IMR-90 (cell line): Measurements from ENCODE around the gene NUP98. TPM values are rescaled to one million over a fixed set of nuclear protein-coding genes. Genes with fewer than 3 reads are reported as not detected.

Experiments used
- ATAC-seq: fragments of 200-7000 bp; cut with Tn5 transposase; 2 replicates; pipeline ENCODE4 v1.9.1; 2020; ENCODE audit warnings: low read depth, mild to moderate bottlenecking, moderate library complexity
- BruUV-seq: library from RNA; stranded (reverse); fragments of 400-500 nt; replicated peaks from 2 replicates; lab custom pipeline; 2021; lab: Mats Ljungman, UMichigan
- CTCF ChIA-PET: fragments of 300-600 bp; formaldehyde crosslinking; extraction: SDS; loops from one replicate; lab custom pipeline; 2021; ENCODE audit warnings: antibody characterized with exemption; lab: Yijun Ruan, JAX
- POLR2A ChIA-PET: fragments of 300-600 bp; sonication (Branson Sonifier 250); formaldehyde crosslinking; loops from one replicate; lab custom pipeline; 2022; ENCODE audit warnings: antibody characterized with exemption; ENCODE audit not compliant: unreplicated experiment; lab: Charles Lee
- DNase-seq: peaks from one replicate; pipeline ENCODE4 v3.0.0; 2013
- H2AFZ ChIP-seq: replicated peaks from 2 replicates; pipeline ENCODE3; 2013; ENCODE audit warnings: low read length, mild to moderate bottlenecking; ENCODE audit not compliant: poor library complexity
- H2AK5ac ChIP-seq: 2 replicates; pipeline ENCODE4 v1.6.1; 2013; ENCODE audit warnings: low read depth, low read length, inconsistent platforms
- H2AK9ac ChIP-seq: replicated peaks from 2 replicates; pipeline ENCODE3; 2013; ENCODE audit warnings: mild to moderate bottlenecking, low read depth, low read length, moderate library complexity; ENCODE audit not compliant: poor library complexity
- H2BK120ac ChIP-seq: 2 replicates; pipeline ENCODE4 v1.6.1; 2013; ENCODE audit warnings: low read depth, low read length, inconsistent platforms
- H2BK15ac ChIP-seq: 3 replicates; pipeline ENCODE4 v1.6.1; 2013; ENCODE audit warnings: low read depth, low read length, inconsistent platforms
- H2BK20ac ChIP-seq: 2 replicates; pipeline ENCODE4 v1.6.1; 2013; ENCODE audit warnings: low read depth, mild to moderate bottlenecking, inconsistent platforms, low read length, moderate library complexity
- H2BK5ac ChIP-seq: 2 replicates; pipeline ENCODE4 v1.6.1; 2013; ENCODE audit warnings: mild to moderate bottlenecking, low read depth, low read length, inconsistent platforms; ENCODE audit not compliant: poor library complexity, severe bottlenecking
- H3K14ac ChIP-seq: replicated peaks from 2 replicates; pipeline ENCODE4 v1.6.1; 2013; ENCODE audit warnings: low read depth, low read length, inconsistent platforms
- H3K18ac ChIP-seq: 2 replicates; pipeline ENCODE4 v1.6.1; 2013; ENCODE audit warnings: low read depth, low read length, control low read depth
- H3K23ac ChIP-seq: 2 replicates; pipeline ENCODE4 v1.6.1; 2013; ENCODE audit warnings: low read depth, low read length, inconsistent platforms
- H3K27ac ChIP-seq: 2 replicates; pipeline ENCODE4 v1.5.1; 2013; ENCODE audit warnings: mild to moderate bottlenecking, control low read depth, low read length; ENCODE audit not compliant: insufficient read depth
- H3K27me3 ChIP-seq: 2 replicates; pipeline ENCODE4 v1.6.1; 2013; ENCODE audit warnings: low read length; ENCODE audit not compliant: control insufficient read depth, insufficient read depth
- H3K36me3 ChIP-seq: 2 replicates; pipeline ENCODE4 v1.6.1; 2013; ENCODE audit warnings: low read length, mixed read lengths; ENCODE audit not compliant: control insufficient read depth, insufficient read depth
- H3K4ac ChIP-seq: 2 replicates; pipeline ENCODE4 v1.6.1; 2013; ENCODE audit warnings: low read depth, low read length, inconsistent platforms
- H3K4me1 ChIP-seq: 2 replicates; pipeline ENCODE4 v1.6.1; 2013; ENCODE audit warnings: low read length, mixed read lengths; ENCODE audit not compliant: control insufficient read depth, insufficient read depth
- H3K4me2 ChIP-seq: 2 replicates; pipeline ENCODE4 v1.6.1; 2013; ENCODE audit warnings: low read depth, mild to moderate bottlenecking, control low read depth, low read length, moderate library complexity
- H3K4me3 ChIP-seq: 2 replicates; pipeline ENCODE4 v1.5.1; 2013; ENCODE audit warnings: low read depth, mild to moderate bottlenecking, control low read depth, low read length, moderate library complexity; ENCODE audit not compliant: insufficient read depth
- H3K56ac ChIP-seq: 2 replicates; pipeline ENCODE4 v1.6.1; 2013; ENCODE audit warnings: low read length, inconsistent platforms; ENCODE audit not compliant: insufficient read depth; ENCODE audit errors: extremely low read depth
- H3K79me1 ChIP-seq, 2 experiments: 2 replicates each; pipeline ENCODE4 v1.6.1; 2013; ENCODE audit warnings: low read length in 2 of 2, inconsistent platforms in 1 of 2, low read depth in 1 of 2
- H3K9ac ChIP-seq: 2 replicates; pipeline ENCODE4 v1.6.1; 2013; ENCODE audit warnings: low read depth, low read length, control low read depth
- H3K9me1 ChIP-seq: 2 replicates; pipeline ENCODE4 v1.6.1; 2013; ENCODE audit warnings: low read length, inconsistent platforms; ENCODE audit not compliant: insufficient read depth
- H3K9me3 ChIP-seq: 2 replicates; pipeline ENCODE4 v1.6.1; 2013; ENCODE audit warnings: low read length; ENCODE audit not compliant: control insufficient read depth, insufficient read depth
- H4K20me1 ChIP-seq: 2 replicates; pipeline ENCODE4 v1.6.1; 2013; ENCODE audit warnings: low read length, inconsistent platforms; ENCODE audit not compliant: insufficient read depth
- H4K5ac ChIP-seq: 2 replicates; pipeline ENCODE4 v1.6.1; 2013; ENCODE audit warnings: mild to moderate bottlenecking, low read depth, low read length, control low read depth
- H4K8ac ChIP-seq, 2 experiments: 2 replicates each; pipeline ENCODE4 v1.6.1; 2013; ENCODE audit warnings: low read depth in 2 of 2, low read length in 2 of 2, control low read depth in 1 of 2, inconsistent platforms in 1 of 2
- H4K91ac ChIP-seq: 2 replicates; pipeline ENCODE4 v1.6.1; 2013; ENCODE audit warnings: low read depth, low read length, inconsistent platforms; ENCODE audit not compliant: insufficient read depth
- CTCF ChIP-seq: conservative IDR thresholded peaks from 2 replicates; pipeline ENCODE4 v1.5.1; 2012; ENCODE audit warnings: mild to moderate bottlenecking, low read depth, low read length, improper control_type of control experiment
- POLR2A ChIP-seq: IDR thresholded peaks from 2 replicates; pipeline ENCODE4 v1.6.1; 2012; ENCODE audit warnings: mild to moderate bottlenecking, low read depth, low read length
- WGBS, 2 experiments: methylation state at CpG; one replicate each; pipeline versions ENCODE4 v1.1.5 to v1.1.7; 2013; ENCODE audit warnings: missing lambda C conversion rate in 2 of 2; ENCODE audit not compliant: insufficient read length in 1 of 2; ENCODE audit errors: extremely low coverage in 2 of 2; 5-methylcytosine and 5-hydroxymethylcytosine counted together
- dilution Hi-C: fragments of 300-500 bp; cut with HindIII; formaldehyde crosslinking; loops from one replicate; pipeline ENCODE4 v1.14.3; 2018; ENCODE audit warnings: low sequenced_read_pairs; ENCODE audit not compliant: unreplicated experiment
- in situ Hi-C: fragments of 300-500 bp; cut with MboI; formaldehyde crosslinking; loops from 3 replicates; pipeline ENCODE4 v1.14.3; 2019; ENCODE audit warnings: low sequenced_read_pairs, inconsistent platforms, mixed read lengths
- intact Hi-C: fragments of 100-400 bp; cut with micrococcal nuclease; formaldehyde crosslinking; loops from 2 replicates; pipeline ENCODE4 v1.10.0; 2022
- polyA plus RNA-seq, 3 experiments: library from polyadenylated mRNA; depleted of rRNA; stranded (reverse); fragments of >200 nt; gene quantifications; 2 replicates each; pipeline ENCODE4 v1.2.3, GENCODE V29; 2012; ENCODE audit warnings: low replicate concordance in 1 of 3
- total RNA-seq: library from RNA; depleted of rRNA; stranded (reverse); fragments of >200 nt; gene quantifications from 2 replicates; pipeline ENCODE4 v1.2.3, GENCODE V29; 2012

NUP98 gene
- total and polyA plus RNA-seq, 2 of the 4 experiments (the other 2 are of a cell fraction), result 103 to 138 TPM

GRCh38 chr11:3675971-3676370, 121.4 kb downstream of the NUP98 start:
- intact Hi-C loops, result no loop called here
- Histone ChIP-seq H2AK9ac (no peak overlapping the region), H3K36me3 (peaks cover 64% of the 10 kb centered on the region), H3K4me1 (peaks cover 3% of the 10 kb centered on the region; the same call in 1 of the 2 replicates), H3K9me1 (peaks cover 10% of the 10 kb centered on the region; the same call in 1 of the 2 replicates), H3K56ac (no peak overlapping the region), H2BK5ac (no peak overlapping the region), H3K27me3 (no peaks in the 10 kb centered on the region), H3K18ac (no peak overlapping the region), H3K14ac (no peak overlapping the region), H3K27ac (no peak overlapping the region), H3K9me3 (no peaks in the 10 kb centered on the region), H3K79me1 (peaks cover 17 to 18% of the 10 kb centered on the region in 2 experiments), H4K5ac (no peak overlapping the region), H2AK5ac (no peak overlapping the region), H3K4ac (no peak overlapping the region), H2AFZ (no peak overlapping the region), H3K4me3 (no peak overlapping the region), H3K23ac (no peak overlapping the region), H3K9ac (no peak overlapping the region), H2BK120ac (no peak overlapping the region), H4K91ac (no peak overlapping the region), H3K4me2 (no peak overlapping the region), H2BK20ac (no peak overlapping the region), H4K20me1 (no peaks in the 10 kb centered on the region; the same call in 1 of the 2 replicates), H2BK15ac (no peak overlapping the region), H4K8ac (no peak overlapping the region)
- DNase-seq (no peak), ATAC-seq (no peak)
- ChIA-PET POLR2A (no interaction called here), CTCF (no interaction called here)
- no TSS peak for BruUV-seq
- dilution Hi-C loops, result no loop called here
- WGBS, 2 experiments, result 100% methylated on average over 9 of the region's 11 CpGs; no CpG with 5 or more reads in 1 of the 2 experiments
- TF ChIP-seq POLR2A (no peak), CTCF (no peak)
- in situ Hi-C loops, result no loop called here
